ENCODE data around the gene KHSRP. TPM values are rescaled to one million over a fixed set of nuclear protein-coding genes. Genes with fewer than 3 reads are reported as not detected.

The KHSRP gene
- total and polyA plus RNA-seq, 2 of the 4 experiments (the other 2 are of a cell fraction), result 31.9 to 93.7 TPM

DNA sequence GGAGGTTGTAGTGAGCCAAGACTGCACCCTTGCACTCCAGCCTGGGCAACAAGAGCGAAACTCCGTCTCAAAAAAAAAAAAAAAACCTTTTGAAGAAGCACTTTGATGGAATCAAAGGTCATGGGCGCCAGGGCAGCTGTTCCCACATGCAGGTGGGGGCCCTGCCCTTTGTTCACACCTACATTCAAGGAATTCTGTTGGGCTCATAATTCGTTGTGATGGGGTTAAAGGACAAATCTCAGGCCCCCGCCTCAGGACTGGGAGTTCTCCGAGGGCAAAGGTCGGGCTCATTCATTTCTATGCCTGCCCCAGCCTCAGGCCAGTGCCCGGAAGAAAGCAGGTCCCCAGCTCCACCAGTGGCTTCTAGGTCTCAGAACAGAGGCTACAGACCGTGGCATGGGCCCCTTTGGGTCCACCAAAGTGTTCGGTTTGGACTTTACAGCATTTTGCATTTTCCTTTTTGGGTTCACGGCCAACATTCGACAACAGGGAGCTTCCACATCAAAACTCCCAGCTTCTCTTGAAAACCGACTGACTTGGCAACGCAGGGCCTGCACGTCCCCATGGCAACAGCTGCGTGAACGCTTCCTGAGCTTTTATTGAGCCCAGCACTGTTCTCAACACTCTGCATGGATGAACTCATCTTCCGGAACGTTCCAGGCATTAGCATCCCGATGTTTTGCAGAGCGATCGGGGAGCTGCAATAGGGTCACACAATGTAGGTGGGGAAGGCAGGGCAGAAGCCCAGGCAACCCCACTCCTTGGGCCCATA, 21.6 kb downstream of the KHSRP start:
- Histone ChIP-seq H2BK15ac (ENCODE audit: low read depth, low read length) (no peak overlapping the region), H2BK5ac (ENCODE audit: low read depth, low read length, poor library complexity, severe bottlenecking) (no peak overlapping the region), H3K56ac (ENCODE audit: extremely low read depth, insufficient read depth, low read length) (no peak overlapping the region), H2AK5ac (ENCODE audit: low read depth, low read length) (no peak overlapping the region), H2BK120ac (ENCODE audit: low read depth, low read length) (no peak overlapping the region), H3K18ac (ENCODE audit: low read depth, low read length) (no peak overlapping the region), H2AFZ (replicated peaks; ENCODE audit: low read length, poor library complexity) (peak overlapping the region; percentile 34), H3K4me3 (ENCODE audit: insufficient read depth, low read depth, low read length) (no peak overlapping the region), H4K20me1 (ENCODE audit: insufficient read depth, low read length) (no peaks in the 10 kb centered on the region), H2AK9ac (replicated peaks; ENCODE audit: low read depth, low read length, poor library complexity) (peak overlapping the region; percentile 55), H3K36me3 (ENCODE audit: control insufficient read depth, insufficient read depth, low read length) (no peaks in the 10 kb centered on the region), H2BK20ac (ENCODE audit: low read depth, low read length) (0 out of 2 replicates have a peak overlapping the region, but pooled peaks have one; percentile 24), H3K79me1 (ENCODE audit: low read depth in 1 of 2, low read length in 2 of 2) (no peaks in the 10 kb centered on the region), H3K27ac (ENCODE audit: insufficient read depth, low read length) (no peak overlapping the region), H3K27me3 (ENCODE audit: control insufficient read depth, insufficient read depth, low read length) (no peaks in the 10 kb centered on the region), H3K23ac (ENCODE audit: low read depth, low read length) (no peak overlapping the region; the same call in 1 of the 2 replicates), H3K4me2 (ENCODE audit: low read depth, low read length) (no peak overlapping the region), H4K8ac (ENCODE audit: low read depth in 2 of 2, low read length in 2 of 2) (peak overlapping the region in 1 of 2 experiments; percentile 5; a peak in 1 of 4 replicates), H3K9me1 (ENCODE audit: insufficient read depth, low read length) (no peaks in the 10 kb centered on the region; the same call in 1 of the 2 replicates), H4K5ac (ENCODE audit: low read depth, low read length) (no peak overlapping the region), H3K9me3 (ENCODE audit: control insufficient read depth, insufficient read depth, low read length) (no peaks in the 10 kb centered on the region), H3K9ac (ENCODE audit: low read depth, low read length) (no peak overlapping the region), H3K4ac (ENCODE audit: low read depth, low read length) (no peak overlapping the region), H3K4me1 (ENCODE audit: control insufficient read depth, insufficient read depth, low read length) (no peaks in the 10 kb centered on the region), H3K14ac (replicated peaks; ENCODE audit: low read depth, low read length) (no peak overlapping the region), H4K91ac (ENCODE audit: insufficient read depth, low read depth, low read length) (no peak overlapping the region)
- BruUV-seq (replicated peaks), result no TSS peak
- WGBS, 2 experiments (ENCODE audit: extremely low coverage in 2 of 2, insufficient read length in 1 of 2), result 54% methylated on average over 8 of the region's 22 CpGs; no CpG with 5 or more reads in 1 of the 2 experiments
- dilution Hi-C loops (cut with HindIII; ENCODE audit: low sequenced_read_pairs, unreplicated experiment), result no loop called here
- DNase-seq (peak; percentile 52), ATAC-seq (ENCODE audit: low read depth) (peak; percentile 77)
- POLR2A ChIA-PET (ENCODE audit: unreplicated experiment), result no interaction called here
- CTCF ChIA-PET, result no interaction called here
- TF ChIP-seq RFX5 (IDR thresholded peaks at IDR 0.05; ENCODE audit: low read depth, low read length) (peak; percentile 84), CHD1 (IDR thresholded peaks at IDR 0.05; ENCODE audit: low read depth, low read length) (no peak)
- in situ Hi-C loops (cut with MboI; ENCODE audit: low sequenced_read_pairs), result no loop called here
- intact Hi-C loops (cut with micrococcal nuclease), result no loop called here

Data from IMR-90 (cell line).